ENCODE results near the gene HSDL1. TPM values are rescaled to one million over a fixed set of nuclear protein-coding genes. Genes with fewer than 3 reads are reported as not detected.

The HSDL1 gene
- total and polyA plus RNA-seq, 2 donors (not counting 3 experiments of a cell fraction or from before 2014, with no cell fraction given), result 19.9 to 27.9 TPM

- Histone ChIP-seq H3K27me3 (ENCODE audit: control insufficient read depth in 2 of 2, insufficient read depth in 2 of 2, low read length in 2 of 2) (peaks cover 1 to 3% of the 10 kb centered on the region in 2 experiments), H3K4me1 (ENCODE audit: control insufficient read depth, extremely low read depth, insufficient read depth, low read length) (no peaks in the 10 kb centered on the region), H2AFZ (ENCODE audit: low read depth, low read length) (no peak overlapping the region), H3K9me1 (replicated peaks; ENCODE audit: control insufficient read depth, extremely low read depth, insufficient read depth, low read length) (no peaks in the 10 kb centered on the region), H3K9ac (replicated peaks; ENCODE audit: extremely low read depth, insufficient read depth, low read length) (no peak overlapping the region), H3K36me3 (ENCODE audit: control insufficient read depth in 2 of 2, extremely low read depth in 1 of 2, insufficient read depth in 2 of 2, low read length in 2 of 2) (no peaks in the 10 kb centered on the region), H3K79me2 (ENCODE audit: control insufficient read depth, insufficient read depth, low read length) (no peaks in the 10 kb centered on the region), H3K9me3 (replicated peaks; ENCODE audit: control insufficient read depth, insufficient read depth, low read length) (no peaks in the 10 kb centered on the region), H3K4me3 (replicated peaks in 1 of 3; ENCODE audit: insufficient read depth in 1 of 3, low read depth in 1 of 3, low read length in 3 of 3) (no peak overlapping the region), H3K27ac (ENCODE audit: insufficient read depth, low read depth, low read length) (no peak overlapping the region), H3K4me2 (ENCODE audit: insufficient read depth, low read length) (no peak overlapping the region), H4K20me1 (replicated peaks; ENCODE audit: control insufficient read depth, extremely low read depth, insufficient read depth, low read length) (no peaks in the 10 kb centered on the region)
- no peak for FAIRE-seq
- no peak for DNase-seq (ENCODE audit: low read depth, low spot score)
- ChIA-PET CTCF (interaction anchor here (0.7 to 2.2 kb wide), 3 partner anchors 9 to 17 kb away, joined by 4 to 12 read pairs (median 6); partner anchors contain the start of gene TAF1C), POLR2A (no interaction called here)
- no TSS peak for BruUV-seq (replicated peaks)
- intact Hi-C loops (cut with micrococcal nuclease) (no loop called here), dilution Hi-C loops (cut with MboI; ENCODE audit: extremely low pct_ligation_motif_present, low sequenced_read_pairs) (no loop called here)
- TF ChIP-seq, protein P1, sequence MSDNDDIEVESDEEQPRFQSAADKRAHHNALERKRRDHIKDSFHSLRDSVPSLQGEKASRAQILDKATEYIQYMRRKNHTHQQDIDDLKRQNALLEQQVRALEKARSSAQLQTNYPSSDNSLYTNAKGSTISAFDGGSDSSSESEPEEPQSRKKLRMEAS (IDR thresholded peaks at IDR 0.05; ENCODE audit: insufficient read depth, insufficient read length), result no peak
- TF ChIP-seq JUN (IDR thresholded peaks at IDR 0.05; ENCODE audit: borderline replicate concordance, insufficient read depth, insufficient read length, low read depth), result no peak
- TF ChIP-seq MYC (IDR thresholded peaks at IDR 0.05; ENCODE audit: low read depth, low read length), result no peak
- TF ChIP-seq POLR2A (IDR thresholded peaks at IDR 0.05; ENCODE audit: low read depth, low read length), result no peak
- no peak for TF ChIP-seq EZH2 (IDR thresholded peaks at IDR 0.05; ENCODE audit: borderline replicate concordance, low read depth, low read length, severe bottlenecking)
- no peak for TF ChIP-seq FOS (IDR thresholded peaks at IDR 0.05; ENCODE audit: borderline replicate concordance, insufficient read depth, low read length)
These were observed 24.9 kb upstream of the HSDL1 start for GRCh38 chr16:84169765-84170310.
